Measurements from ENCODE around the gene TRNT1.

The TRNT1 gene

DNA sequence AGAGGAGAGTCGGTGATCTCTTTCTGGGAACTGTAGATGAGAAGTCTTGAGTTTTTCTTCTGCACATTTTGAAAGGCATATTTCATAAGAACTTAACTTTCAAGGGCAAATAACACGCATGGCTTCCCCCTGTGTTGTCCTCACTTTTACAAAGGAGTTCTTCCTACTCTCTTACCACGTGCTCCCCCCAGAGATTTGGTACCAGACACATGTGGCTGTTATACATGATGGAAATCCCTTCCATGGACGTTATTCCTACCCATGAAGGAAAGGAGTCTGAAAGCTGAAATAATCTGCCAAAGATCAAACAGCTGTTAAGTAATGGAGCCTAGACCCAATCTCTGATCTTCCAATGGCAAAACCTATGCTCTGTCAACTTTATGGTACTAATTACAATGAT, 20.9 kb upstream of the TRNT1 start:
- TF ChIP-seq, protein P1, sequence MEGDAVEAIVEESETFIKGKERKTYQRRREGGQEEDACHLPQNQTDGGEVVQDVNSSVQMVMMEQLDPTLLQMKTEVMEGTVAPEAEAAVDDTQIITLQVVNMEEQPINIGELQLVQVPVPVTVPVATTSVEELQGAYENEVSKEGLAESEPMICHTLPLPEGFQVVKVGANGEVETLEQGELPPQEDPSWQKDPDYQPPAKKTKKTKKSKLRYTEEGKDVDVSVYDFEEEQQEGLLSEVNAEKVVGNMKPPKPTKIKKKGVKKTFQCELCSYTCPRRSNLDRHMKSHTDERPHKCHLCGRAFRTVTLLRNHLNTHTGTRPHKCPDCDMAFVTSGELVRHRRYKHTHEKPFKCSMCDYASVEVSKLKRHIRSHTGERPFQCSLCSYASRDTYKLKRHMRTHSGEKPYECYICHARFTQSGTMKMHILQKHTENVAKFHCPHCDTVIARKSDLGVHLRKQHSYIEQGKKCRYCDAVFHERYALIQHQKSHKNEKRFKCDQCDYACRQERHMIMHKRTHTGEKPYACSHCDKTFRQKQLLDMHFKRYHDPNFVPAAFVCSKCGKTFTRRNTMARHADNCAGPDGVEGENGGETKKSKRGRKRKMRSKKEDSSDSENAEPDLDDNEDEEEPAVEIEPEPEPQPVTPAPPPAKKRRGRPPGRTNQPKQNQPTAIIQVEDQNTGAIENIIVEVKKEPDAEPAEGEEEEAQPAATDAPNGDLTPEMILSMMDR (IDR thresholded peaks at IDR 0.05), result no peak

DNA sequence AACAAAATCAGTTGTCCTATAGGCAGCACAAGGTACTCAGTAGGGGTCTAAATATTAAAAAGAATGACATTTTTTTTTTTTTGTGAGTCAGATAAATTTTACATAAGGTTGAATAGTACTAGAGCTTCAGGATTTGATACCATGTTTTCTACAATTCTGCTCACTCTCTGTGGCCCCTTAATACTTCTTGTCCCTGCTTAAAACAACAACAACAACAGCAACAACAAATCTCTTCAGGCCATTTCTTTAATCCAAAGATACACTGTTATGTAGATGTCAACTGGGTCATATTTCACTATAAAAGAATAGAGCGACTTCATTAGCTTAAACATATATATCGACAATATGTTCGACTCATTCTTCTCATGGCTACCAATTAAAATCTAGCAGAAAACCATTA, 19.6 kb upstream of the TRNT1 start:
- TF ChIP-seq, protein P1 (IDR thresholded peaks at IDR 0.05), result no peak

GRCh38 chr3:3107858-3108257, 18.9 kb upstream of the TRNT1 start:
- TF ChIP-seq, protein P1 (IDR thresholded peaks at IDR 0.05), result no peak

DNA sequence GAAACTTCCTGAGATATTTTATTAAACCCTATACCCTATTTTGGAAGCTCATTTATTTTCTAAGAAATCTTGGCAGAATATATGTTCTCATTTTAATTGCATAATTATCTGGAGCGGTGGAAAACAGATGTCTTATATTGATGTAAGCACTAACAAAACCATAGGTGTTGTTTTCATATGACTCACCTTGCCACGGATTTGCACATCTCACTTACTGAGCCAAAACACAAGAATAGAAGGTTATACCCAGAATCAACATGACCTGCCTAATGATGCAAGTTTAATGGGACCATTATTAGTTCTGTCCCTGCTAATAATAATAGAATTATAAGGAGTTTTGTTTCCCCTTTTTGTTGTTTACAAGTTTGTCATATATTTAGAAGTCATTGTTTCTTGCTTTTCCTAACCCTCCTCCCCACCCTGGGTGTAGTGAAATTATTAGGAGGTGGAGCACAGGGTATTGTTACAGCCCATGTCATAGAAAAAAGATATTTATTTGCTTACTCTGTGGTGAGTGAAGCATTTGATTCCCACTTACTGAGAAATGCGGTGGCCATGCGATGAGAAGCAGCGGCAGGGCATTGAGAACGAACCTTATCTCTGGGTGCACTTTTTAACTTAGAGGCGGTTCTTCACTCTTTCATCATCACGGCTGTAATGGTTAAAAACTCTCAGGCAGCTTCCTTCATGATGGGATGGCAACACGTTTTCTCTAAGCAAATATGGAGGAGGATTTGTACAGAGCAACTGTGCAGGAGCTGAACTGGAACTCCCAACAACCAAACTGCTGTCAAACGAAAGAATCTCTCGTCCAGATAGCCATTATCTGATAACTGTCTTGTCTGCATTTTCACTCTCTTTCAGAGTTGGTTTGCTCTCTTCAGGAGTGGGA, 17.1 kb upstream of the TRNT1 start:
- TF ChIP-seq, protein P1 (IDR thresholded peaks at IDR 0.05), result no peak

- TF ChIP-seq, protein P1 (IDR thresholded peaks at IDR 0.05), result no peak
Measured at GRCh38 chr3:3110299-3110630, 16.5 kb upstream of the TRNT1 start, which contains the start of gene IL5RA. Gene IL5RA, minus strand, starts transcription at chr3:3110374. Its CDS starts 5,390 bp downstream, at chr3:3104984.

- TF ChIP-seq, protein P1 (IDR thresholded peaks at IDR 0.05), result no peak
Measured at GRCh38 chr3:3110749-3111361, 15.9 kb upstream of the TRNT1 start.

DNA sequence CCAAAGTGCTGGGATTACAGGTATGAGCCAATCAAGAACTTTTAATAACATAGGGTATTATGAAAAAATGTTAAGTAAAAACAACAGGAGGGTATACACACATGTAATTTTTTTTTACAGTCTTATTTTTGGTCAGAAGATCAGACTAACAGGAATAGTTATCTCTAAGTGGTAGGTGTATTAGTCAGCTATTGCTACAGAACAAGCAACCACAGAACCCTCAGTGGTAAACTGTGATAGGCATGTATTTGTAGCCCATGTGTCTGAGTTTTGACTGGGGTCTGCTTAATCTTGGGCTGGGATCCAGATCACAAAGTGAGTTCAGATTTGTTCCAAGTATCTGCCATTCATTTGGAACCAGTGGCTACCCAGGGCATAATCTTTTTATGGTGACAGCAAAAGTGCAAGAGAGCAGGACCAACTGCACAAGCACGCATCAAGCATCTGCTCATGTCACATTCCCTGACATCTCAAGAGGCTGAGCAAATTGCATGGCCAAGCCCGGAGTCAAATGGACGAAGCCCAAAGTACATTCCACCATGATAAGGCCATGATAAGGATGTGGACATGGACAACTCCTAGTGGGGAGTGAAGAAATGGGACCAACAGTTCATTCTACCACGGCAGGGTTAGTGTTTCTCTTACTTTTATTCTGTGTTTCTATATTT, 13.6 kb upstream of the TRNT1 start:
- TF ChIP-seq, protein P1 (IDR thresholded peaks at IDR 0.05), result no peak

Measured in LNCAP (cell line).